Measurements from ENCODE around the gene NECAP2.

DNA sequence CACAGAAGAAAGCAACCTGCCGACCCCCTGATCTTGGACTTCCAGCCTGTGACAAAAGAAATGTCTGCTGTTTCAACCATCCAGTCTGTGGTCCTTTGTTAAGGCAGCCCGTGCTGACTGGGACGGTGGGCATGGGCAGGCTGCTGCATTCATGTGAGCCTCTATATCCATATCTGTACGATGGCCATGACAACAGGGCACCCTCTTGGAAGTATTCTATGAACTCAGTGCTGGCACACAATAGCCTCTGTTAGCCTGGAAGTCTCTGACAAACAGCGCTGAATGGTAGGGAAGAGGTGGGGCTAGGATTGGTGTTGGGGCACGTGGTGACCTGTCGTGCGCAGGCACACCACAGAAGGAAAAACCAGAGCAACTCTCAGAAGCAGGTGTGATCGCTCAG is 33.7 kb upstream of the NECAP2 start:
- TF ChIP-seq, protein P1, sequence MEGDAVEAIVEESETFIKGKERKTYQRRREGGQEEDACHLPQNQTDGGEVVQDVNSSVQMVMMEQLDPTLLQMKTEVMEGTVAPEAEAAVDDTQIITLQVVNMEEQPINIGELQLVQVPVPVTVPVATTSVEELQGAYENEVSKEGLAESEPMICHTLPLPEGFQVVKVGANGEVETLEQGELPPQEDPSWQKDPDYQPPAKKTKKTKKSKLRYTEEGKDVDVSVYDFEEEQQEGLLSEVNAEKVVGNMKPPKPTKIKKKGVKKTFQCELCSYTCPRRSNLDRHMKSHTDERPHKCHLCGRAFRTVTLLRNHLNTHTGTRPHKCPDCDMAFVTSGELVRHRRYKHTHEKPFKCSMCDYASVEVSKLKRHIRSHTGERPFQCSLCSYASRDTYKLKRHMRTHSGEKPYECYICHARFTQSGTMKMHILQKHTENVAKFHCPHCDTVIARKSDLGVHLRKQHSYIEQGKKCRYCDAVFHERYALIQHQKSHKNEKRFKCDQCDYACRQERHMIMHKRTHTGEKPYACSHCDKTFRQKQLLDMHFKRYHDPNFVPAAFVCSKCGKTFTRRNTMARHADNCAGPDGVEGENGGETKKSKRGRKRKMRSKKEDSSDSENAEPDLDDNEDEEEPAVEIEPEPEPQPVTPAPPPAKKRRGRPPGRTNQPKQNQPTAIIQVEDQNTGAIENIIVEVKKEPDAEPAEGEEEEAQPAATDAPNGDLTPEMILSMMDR (IDR thresholded peaks at IDR 0.05; ENCODE audit: insufficient read depth, low read length), result no peak
- TF ChIP-seq POLR2AphosphoS5 (IDR thresholded peaks at IDR 0.05; ENCODE audit: low read depth), result no peak
